Iris pigment epithelial cell (primary cell): ENCODE measurements around the gene NCAPH2.
A peak's percentile ranks its signal among the peaks of the same experiment; 100 is the strongest.

Experiments
- DNase-seq: peaks from one replicate; pipeline ENCODE4 v3.0.0-alpha.2; 2011; ENCODE audit warnings: low read depth

Gene NCAPH2

GRCh38 chr22:50490531-50491308 is 17.3 kb upstream of the NCAPH2 start:
- no peak for DNase-seq

GRCh38 chr22:50497093-50497492 is 10.9 kb upstream of the NCAPH2 start:
- no peak for DNase-seq

GRCh38 chr22:50498322-50498890 is 9.6 kb upstream of the NCAPH2 start:
- peak; percentile 57 for DNase-seq

GRCh38 chr22:50500452-50500851 is 7.6 kb upstream of the NCAPH2 start:
- no peak for DNase-seq

- no peak for DNase-seq
Observed at GRCh38 chr22:50502096-50502495, 5.9 kb upstream of the NCAPH2 start.

- no peak for DNase-seq
Observed at GRCh38 chr22:50502628-50503474, 5.2 kb upstream of the NCAPH2 start.

GRCh38 chr22:50503475-50504145 is 4.4 kb upstream of the NCAPH2 start:
- DNase-seq = no peak

- DNase-seq = no peak
Observed at GRCh38 chr22:50504369-50505211, 3.4 kb upstream of the NCAPH2 start.

- DNase-seq = no peak
Observed at GRCh38 chr22:50505276-50505775, 2.7 kb upstream of the NCAPH2 start.

GRCh38 chr22:50505776-50506610 is 2.0 kb upstream of the NCAPH2 start:
- no peak for DNase-seq

GRCh38 chr22:50506611-50507420 is 1.2 kb upstream of the NCAPH2 start:
- DNase-seq = no peak

- DNase-seq = no peak
Observed at GRCh38 chr22:50507421-50507990, 518 bp upstream of the NCAPH2 start, which contains the start of gene LMF2. Gene LMF2, minus strand, starts transcription at chr22:50507702. Its CDS starts 27 bp downstream, at chr22:50507675.

- no peak for DNase-seq
Observed at GRCh38 chr22:50508897-50509296, 873 bp downstream of the NCAPH2 start.

GRCh38 chr22:50513175-50513574 is 5.2 kb downstream of the NCAPH2 start:
- DNase-seq = no peak

- no peak for DNase-seq
Observed at GRCh38 chr22:50516068-50516467, 8.0 kb downstream of the NCAPH2 start.

GRCh38 chr22:50516891-50517290 is 8.9 kb downstream of the NCAPH2 start:
- no peak for DNase-seq

GRCh38 chr22:50517495-50518260 is 9.7 kb downstream of the NCAPH2 start:
- DNase-seq = no peak

GRCh38 chr22:50518606-50519005 is 10.6 kb downstream of the NCAPH2 start:
- DNase-seq = no peak
